ENCODE data around the gene DLGAP1. TPM values are rescaled to one million over a fixed set of nuclear protein-coding genes. Genes with fewer than 3 reads are reported as not detected.

Gene DLGAP1
- total RNA-seq, 1 experiment from 2014 or later: 23.2 TPM

- H3K14ac ChIP-seq (ENCODE audit: insufficient read depth, low read length): no peak overlapping the region
- no peak overlapping the region for H3K56ac ChIP-seq (ENCODE audit: insufficient read length, low read depth, low read length)
- no CpG with 5 or more reads among the region's 2 CpGs for WGBS (ENCODE audit: extremely low coverage, insufficient read length, low lambda C conversion rate)
Observed at GRCh38 chr18:3692113-3692621, 762.9 kb downstream of the DLGAP1 start.

More at GRCh38 chr18:3692113-3692621, 762.9 kb downstream of the DLGAP1 start:
- no peak for TF ChIP-seq CTCF (conservative IDR thresholded peaks at IDR 0.05)
- H3K79me2 ChIP-seq (ENCODE audit: insufficient read depth, low read length): no peaks in the 10 kb centered on the region
- no peak overlapping the region for H2AFZ ChIP-seq (ENCODE audit: low read length)
- H4K5ac ChIP-seq (ENCODE audit: insufficient read length, low read depth, low read length): no peak overlapping the region
- no peak overlapping the region for H2AK5ac ChIP-seq (ENCODE audit: insufficient read length, low read length)
- H3K4me2 ChIP-seq (ENCODE audit: insufficient read depth, insufficient read length, low read length): no peak overlapping the region
- no peak overlapping the region for H2BK120ac ChIP-seq (ENCODE audit: low read depth, low read length, poor library complexity, severe bottlenecking)
- H3K9ac ChIP-seq (ENCODE audit: extremely low read depth, insufficient read length, low read length): no peak overlapping the region
- peaks cover 6 to 9% (median 8%) of the 10 kb centered on the region in 3 experiments for H3K36me3 Mint-ChIP-seq (ENCODE audit: insufficient read depth in 1 of 3, low read depth in 3 of 3)
- H3K23me2 ChIP-seq (ENCODE audit: insufficient read length, low read depth, low read length, poor library complexity, severe bottlenecking): no peaks in the 10 kb centered on the region
- H3K4me1 Mint-ChIP-seq: peaks cover 11 to 18% of the 10 kb centered on the region in 2 experiments
- no peak overlapping the region for H3K23ac ChIP-seq (ENCODE audit: insufficient read length, low read depth, low read length)
- no peaks in the 10 kb centered on the region for H3K79me1 ChIP-seq (ENCODE audit: insufficient read depth, low read depth, low read length, poor library complexity, severe bottlenecking)
- peaks cover 7 to 13% of the 10 kb centered on the region in 2 experiments for H3K9me3 Mint-ChIP-seq
- no peaks in the 10 kb centered on the region for H3K27me3 Mint-ChIP-seq (ENCODE audit: low read depth)
- H3K9me3 ChIP-seq (ENCODE audit: control insufficient read depth, low read depth, low read length): no peaks in the 10 kb centered on the region
- H2BK5ac ChIP-seq (ENCODE audit: insufficient read length, low read length): no peak overlapping the region
- H4K91ac ChIP-seq (ENCODE audit: insufficient read length, low read depth, low read length): no peak overlapping the region
- no peaks in the 10 kb centered on the region for H4K20me1 ChIP-seq (ENCODE audit: control insufficient read depth, insufficient read depth, insufficient read length)
- H3K18ac ChIP-seq (ENCODE audit: insufficient read length, low read depth, low read length): no peak overlapping the region
- H3T11ph ChIP-seq (ENCODE audit: low read length): no peak overlapping the region
- no peak for DNase-seq
- H3K4ac ChIP-seq (ENCODE audit: low read depth, low read length): no peak overlapping the region
- H3K4me1 ChIP-seq (ENCODE audit: insufficient read depth, low read length): no peaks in the 10 kb centered on the region
- no peak overlapping the region for H2BK20ac ChIP-seq (ENCODE audit: low read depth, low read length, poor library complexity, severe bottlenecking)
- no peak overlapping the region for H3K27ac Mint-ChIP-seq
- H2BK15ac ChIP-seq (ENCODE audit: low read depth, low read length): no peak overlapping the region
- no peaks in the 10 kb centered on the region for H3K27me3 ChIP-seq (ENCODE audit: insufficient read depth, low read length)
- H3K27ac ChIP-seq (ENCODE audit: insufficient read length, low read depth, low read length): no peak overlapping the region
- no peak overlapping the region for H2BK12ac ChIP-seq (ENCODE audit: insufficient read length, low read depth, low read length)
- H3K4me3 Mint-ChIP-seq: no peak overlapping the region
- no peak overlapping the region for H4K8ac ChIP-seq (replicated peaks; ENCODE audit: insufficient read length, low read depth, low read length)
